ENCODE data around the gene FOXJ3.

Gene FOXJ3

DNA sequence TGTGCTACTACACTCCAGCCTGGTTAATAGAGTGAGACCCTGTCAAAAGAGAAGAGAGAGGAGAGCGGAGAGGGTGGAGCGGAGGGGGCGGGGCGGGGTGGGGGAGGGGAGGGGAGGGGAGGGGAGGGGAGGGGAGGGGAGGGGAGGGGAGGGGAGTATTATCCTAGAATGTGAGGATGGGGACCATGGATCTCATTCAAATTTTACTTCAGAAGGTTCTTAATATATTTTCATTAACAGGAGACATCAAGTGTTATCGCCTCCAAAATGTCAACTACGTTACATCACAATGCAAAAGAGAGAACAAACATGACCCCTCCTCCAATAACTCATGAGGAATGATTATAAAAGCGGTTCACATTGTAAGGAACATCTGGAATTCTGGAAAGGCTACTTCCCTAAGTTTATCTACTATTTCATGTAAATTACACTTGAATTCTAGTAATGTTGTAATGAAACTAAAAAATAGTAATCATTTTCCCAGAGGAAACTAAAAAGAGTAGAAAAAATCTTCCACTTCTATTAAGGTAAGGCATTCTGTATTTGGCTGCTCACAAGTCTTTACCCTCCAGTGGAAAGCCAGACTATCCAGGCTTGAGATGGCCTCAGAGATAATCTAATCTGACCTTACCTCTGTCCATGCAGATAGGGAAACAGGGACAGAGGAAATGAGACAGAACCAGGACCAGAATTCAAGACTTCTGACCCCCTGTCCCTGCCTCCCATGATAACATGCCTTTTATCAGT lies 151.7 kb downstream of the FOXJ3 start:
- no peak for DNase-seq

DNA sequence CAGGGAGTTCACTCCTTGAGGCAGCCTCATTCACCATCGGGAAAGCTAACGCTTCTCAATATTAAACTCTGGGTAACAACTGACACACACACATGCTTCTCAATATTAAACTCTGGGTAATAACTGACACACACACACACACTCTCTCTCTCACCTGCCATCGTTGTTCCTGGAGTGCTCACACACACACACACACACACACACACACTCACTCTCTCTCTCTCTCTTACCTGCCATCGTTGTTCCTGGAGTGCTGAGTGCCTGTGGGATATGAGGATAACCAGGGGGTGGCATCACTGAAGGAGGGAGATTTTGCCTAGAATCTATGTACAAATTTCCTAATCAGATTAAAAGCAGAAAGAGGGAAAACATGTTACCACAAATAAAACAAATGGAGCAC lies 153.3 kb downstream of the FOXJ3 start:
- no peak for DNase-seq

DNA sequence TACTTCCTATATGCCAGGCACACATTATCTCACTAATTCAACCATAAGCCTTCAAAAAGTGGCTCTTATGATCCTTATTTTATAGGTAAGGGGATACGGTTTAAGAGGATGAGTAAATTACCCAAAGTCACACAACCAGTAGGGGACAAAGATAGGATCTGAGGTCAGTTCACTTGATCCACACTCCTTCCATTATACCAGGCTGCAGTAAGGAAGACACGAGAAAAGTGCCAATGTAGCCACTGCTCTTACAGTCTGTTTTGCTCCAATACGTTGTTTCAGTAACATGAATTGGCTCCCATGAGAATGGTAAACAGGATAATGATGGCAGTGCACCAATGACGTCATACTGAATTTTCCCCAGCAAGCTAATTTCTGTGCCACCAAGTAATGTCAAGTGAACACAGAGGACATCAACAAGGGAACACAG lies 155.1 kb downstream of the FOXJ3 start:
- DNase-seq = no peak

DNA sequence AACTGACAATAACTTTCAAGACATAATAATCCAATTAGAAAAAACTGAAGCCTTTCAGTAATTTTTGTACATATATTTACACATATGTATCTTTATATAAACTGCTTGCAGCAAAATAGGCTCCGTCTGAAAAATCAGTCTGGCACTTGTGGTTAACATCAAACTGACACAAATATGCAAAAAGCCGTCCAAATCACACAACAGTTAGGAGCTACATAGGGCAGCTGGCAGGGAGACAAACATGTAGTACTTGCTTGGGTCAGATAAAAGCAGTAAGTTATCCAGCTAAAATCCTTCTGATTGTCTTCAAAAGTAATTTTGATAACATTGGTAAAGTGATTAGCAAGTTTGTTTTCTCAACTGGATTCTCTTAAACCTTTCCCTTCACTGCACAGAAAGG lies 155.8 kb downstream of the FOXJ3 start:
- no peak for DNase-seq

DNA sequence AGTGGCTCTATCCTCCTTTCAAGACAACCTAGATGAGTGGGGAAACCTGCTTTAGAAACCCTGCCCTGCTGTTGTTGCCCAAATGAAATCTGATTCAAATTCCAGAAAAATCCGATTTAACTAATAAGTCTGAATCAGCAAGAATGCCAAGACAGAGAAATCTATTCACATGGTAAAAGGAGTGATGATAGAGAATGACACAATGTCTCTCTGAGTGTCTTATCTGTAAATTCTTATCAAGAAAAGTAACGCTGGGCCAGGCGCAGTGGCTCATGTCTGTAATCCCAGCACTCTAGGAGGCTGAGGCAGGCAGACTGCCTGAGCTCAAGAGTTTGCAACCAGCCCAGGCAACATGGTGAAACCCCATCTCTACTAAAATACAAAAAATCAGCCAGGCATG lies 156.8 kb downstream of the FOXJ3 start:
- no peak for DNase-seq

DNA sequence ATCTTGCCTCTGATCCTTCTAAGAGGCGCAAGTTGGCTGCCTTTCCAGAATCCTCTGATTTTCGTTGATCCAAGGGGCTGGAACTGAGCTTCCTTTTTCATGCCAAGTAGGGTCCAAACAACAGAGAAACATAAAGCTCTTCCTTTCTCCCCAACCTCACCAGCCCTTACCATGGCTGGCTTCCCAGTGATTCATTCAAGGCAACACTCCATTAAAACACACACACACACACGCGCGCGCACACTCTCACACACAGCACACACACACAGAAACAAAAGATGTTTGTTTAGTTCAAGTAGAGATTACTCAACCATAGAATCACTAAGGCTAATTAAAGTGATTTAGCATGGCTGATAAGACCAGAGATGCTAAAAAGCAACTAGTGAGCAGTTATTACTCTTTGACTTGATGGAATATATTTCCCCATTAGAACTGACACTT lies 157.5 kb downstream of the FOXJ3 start:
- no peak for DNase-seq

DNA sequence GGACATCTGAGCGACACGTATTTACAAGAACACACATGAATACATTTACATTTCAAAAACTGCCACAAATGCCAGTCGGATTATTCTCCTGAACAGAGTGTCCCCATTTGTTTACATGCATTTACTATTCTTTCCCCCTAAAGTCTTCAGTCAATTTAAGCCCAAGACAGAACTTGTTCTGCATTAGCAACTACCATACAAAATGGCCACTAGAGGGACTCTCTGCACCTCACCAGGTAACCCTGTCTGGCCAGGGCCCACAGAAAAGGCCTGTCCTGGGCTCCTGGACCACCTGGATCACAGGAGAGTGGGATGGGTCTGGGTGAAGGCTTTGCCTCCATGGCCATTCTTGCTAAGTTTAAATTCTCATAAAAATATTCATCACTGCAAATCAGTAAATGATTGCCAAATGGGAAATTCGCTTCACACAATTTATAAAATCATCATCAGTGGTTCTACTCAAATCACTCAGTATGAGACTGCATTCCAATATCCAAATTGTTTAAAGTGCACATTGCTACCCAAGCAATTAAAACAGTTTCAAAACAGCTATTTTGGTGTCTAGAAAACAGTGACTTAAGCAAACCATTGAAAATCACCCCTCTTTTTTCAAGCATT lies 158.0 kb downstream of the FOXJ3 start:
- DNase-seq = no peak

DNA sequence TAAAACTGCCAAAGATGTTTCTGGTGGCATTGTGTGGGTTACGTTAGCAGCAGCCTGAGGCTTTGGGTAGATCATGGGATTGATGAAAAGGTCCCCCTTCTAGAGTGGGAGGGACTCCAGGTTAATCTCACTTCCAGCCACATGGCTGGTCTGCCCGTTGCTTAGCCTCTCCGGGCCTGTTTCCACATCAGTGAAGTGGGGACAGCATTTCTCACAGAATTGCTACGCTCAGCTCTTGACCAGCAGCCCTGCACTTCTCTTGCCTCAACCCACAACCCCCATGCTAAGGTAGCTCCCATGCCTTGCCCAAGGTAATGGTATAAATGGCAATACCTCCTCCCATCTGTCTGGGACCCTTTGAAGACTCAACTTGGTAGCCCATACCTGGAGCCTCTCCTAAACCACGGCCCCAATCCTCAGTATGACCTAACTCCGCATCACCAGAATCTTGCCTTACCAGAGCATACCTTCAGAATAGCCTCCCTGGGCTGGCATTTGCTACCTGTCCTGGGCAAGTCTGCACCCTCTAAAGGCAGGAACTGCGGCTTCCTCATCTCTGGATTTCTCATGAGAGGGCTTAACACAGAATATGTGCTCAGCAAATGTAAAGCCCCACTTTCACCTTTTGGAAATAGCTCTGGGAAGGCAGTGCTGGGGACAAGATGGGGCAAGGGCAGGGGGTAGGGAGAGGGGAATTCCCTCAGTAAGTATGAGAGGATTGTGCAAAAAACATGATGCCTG lies 159.6 kb downstream of the FOXJ3 start:
- DNase-seq = no peak

DNA sequence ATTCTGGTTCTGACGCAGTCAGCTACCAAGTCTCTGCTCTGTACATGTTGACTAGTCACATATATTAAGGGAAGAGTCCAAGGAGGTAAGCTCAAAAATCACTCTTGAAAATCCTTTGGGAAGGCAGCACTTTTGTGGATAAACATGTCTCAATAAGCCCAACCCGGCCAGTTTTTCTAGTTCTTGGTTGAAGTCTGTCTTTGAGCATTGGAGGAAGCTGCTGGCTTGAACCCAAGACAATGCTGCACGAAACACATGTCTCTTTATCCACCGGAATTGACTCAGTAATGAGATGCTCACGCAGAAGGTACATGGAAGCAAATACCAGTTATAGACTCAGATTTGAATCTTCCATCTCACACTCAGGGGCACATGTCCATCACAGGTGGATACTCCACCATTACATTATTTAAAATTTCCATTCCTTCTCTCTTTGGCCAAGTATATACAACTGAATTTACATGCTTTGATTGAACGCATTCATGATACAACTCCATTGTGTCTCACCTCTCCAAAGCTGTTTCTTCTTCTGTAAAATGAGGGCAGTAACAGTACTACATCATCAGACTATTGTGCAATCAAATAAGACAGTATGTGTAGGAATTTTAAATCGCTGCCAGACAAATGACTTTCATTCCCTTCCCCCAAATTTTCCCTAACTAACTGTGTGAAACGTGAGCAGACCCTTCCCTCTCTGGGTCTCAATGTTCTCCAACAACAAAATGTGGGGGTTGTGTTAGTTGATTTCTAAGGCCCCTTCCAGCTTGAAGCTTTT lies 160.9 kb downstream of the FOXJ3 start:
- no peak for DNase-seq

DNA sequence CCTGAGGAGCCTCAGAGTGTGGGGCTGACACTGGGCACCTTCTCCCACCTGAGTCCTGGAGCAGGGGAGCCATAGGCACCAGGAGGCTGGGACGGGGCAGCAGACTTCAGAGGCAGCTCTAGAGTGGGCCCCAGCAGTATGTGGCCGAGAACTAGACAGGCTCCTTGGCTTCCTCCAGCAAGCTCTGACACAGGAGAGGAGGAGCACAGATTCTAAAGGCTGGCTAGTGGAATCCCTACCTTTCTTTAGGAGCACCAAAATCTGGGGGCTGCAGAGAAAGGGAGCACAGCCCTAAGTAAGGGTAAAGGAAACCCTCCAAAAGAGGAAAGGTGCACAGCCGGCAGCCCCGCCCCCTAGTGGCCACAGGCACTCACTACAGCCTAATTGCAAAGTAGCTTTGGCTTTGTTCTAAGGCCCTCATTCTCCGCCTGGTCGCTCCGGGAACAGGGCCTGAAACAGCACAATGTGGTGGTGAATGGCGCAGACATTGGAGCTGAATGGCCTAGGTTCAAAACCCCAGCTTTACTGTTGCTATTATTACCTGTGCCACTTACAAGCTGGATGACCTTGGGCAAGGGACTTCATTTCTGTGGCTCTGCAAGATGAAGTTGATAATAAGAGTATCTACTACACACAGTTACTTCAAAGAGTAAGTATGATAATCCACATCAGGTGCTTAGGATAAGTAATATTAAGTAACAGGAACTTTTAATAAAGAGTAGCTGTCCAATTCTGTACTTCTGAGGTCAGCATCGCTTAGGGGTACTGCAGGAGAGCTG lies 161.7 kb downstream of the FOXJ3 start:
- DNase-seq = peak; percentile 46

DNA sequence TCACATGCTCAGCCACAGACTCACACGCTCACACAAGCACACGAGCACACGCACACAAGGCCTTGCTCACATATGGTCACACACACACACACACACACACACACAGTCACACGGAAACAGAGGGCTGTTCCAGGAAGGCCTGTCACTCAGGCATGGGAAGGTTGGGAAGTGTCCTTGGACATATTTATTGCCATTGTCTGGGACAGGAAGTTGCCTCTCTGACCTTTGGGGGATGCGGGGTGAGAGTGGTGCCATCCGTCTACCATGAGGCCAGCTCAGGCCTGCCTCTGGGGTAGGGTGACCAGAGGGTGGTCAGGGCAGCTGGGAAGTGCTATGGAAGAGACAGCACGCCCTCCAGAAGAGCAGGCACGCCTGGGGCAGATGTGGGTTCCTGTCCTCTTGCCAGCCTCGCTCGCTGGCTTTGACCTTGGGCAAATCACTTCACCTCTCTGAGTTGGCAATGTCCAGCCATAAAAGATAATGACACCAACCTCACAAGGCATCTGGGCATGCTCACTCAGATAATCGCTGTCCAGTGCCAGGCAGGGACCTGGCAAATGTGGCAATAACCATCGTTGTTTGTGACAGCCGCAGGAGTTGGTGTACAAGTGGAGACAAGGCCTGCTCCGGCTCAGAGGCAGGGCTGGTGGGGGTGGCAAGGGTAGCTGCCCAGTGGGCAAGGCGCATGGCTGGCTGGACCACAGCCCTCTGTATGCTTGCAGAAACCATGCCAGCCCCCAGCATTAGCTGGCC lies 162.5 kb downstream of the FOXJ3 start:
- DNase-seq = no peak

DNA sequence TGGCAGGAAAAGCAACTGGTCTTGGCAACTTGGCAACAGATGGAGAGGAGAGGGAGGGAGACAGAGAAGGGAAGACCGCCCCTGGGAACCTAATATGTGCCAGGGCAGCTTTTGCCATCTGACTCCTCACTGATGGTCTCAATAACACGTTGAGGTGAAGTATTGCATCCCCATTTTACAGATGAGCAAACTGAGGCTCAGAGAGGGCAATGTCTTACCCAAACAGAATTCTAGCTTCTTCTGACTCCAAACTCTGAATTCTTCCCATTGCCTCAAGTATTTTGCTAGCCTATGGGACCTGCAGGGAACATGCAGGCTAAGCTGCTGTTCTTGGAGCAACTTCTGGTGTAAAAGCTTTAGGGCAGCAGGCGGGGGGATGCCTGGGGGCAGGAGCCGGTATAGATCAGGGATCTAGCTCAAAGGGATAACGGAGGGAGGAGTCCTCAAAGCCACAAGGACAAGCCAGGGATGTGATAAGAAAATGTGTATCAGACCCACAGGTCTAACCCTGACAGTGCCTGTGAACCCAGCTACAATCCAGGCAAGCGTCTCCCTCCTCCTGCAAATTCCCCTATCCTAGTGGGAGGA lies 163.3 kb downstream of the FOXJ3 start:
- no peak for DNase-seq

DNA sequence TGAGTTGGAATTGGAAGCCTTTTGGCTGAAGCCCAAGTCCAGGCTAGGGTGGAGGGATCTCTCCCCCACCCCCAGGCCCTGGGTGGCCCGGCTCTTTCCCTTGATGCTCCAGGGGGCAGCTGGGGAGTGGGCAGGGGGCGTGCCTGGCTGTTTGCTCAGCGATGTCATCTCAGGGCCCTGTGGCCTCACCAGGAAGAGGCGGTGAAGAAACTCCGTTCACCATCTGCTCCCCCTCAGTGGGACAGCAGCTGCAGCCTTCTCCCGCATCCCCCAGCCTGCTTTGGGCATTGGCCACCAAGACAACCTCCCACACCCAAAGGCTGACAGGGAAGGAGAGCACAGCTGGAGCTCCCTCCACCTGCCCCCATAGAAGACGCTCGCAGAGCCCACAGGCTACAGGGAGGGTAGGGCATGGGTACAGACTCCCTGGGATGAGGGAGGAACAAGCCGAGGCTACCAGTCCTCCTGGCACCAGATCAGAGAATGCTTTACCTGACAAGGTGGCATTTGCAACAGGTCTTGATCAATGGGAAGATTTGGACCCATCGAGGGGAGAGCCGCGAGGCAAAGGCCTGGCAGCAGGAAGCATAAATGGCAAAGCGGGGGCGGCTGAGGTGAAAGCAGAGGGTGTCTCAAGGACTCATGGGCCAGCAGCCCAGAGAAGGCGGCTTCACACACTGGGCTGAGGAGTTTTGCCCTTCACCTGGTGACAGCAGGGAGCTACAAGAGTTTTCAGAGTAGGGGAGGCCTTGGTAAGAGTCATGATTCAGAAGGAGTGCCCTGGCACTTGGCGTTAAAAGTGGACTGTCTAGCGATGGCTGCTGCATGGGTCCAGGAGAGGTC lies 164.0 kb downstream of the FOXJ3 start:
- no peak for DNase-seq

DNA sequence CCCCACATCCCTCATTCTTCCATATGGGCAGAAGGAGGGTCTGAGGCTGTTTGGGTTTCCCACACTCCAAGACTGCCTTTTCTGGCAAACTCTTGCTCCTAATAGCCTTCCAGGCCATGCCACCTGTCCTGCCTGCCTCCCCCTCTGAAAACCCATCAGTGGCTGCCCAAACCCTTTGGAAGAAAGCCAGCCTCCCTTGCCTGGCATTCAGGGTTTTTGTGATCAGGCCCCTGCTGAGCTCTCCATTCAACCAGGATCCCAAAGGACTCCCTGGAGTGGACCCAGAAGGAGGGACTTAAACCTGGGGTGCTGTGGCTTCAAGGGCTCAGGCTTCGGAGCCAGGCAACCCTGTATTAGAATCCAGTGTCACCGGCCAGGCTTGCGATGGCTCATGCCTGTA lies 166.3 kb downstream of the FOXJ3 start:
- DNase-seq = no peak

DNA sequence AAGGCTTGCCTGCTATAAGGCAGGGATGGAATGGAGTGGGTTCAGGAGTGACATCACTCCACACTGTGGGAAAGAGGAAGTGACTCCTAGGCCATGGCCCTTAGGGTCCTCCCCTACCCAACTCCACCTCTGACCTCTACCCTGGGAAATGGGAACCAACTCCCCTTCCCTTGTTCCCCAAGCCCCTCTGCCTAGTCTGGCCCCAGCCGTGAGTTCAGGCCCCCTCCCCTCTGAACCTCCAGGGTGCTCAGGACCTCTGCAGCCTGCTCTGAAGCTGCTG lies 166.7 kb downstream of the FOXJ3 start:
- no peak for DNase-seq

DNA sequence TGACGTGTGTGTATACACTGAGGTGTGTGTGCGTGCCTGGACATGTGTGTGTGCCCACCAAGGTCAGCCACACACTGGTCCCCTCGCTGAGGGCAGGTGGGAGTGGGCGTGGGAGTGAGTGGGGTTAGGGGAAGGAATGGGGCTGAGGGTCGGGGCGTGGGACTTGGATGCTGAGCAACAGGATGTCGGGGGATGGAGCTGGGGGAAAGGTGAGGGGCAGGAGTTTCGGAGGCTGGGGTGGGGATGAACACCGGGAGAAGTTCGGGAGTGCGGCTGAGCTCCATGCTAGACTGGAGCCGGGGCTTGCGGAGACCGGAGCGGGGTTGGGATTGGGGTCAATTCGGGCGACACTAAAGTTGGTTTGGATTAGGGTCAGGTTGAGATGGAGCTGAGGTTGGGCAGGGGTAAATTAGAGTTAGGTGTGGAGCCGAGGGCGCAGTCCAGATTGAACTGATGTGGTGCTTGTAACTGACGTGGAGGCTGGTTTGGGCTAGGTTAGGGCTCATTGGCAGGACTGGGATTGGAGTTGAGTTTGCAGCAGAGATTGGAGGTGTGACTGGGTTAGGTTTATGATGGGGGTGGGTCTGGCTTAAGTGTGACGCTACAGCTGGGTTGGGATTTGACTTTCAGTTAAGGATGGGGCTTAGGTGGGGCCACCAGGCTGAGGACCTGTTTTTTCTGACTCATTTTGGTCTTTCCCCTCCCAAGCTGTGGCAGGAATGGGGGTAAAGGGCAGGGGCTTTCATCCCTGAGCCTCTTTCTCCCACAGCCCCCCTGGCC lies 167.2 kb downstream of the FOXJ3 start:
- DNase-seq = no peak

DNA sequence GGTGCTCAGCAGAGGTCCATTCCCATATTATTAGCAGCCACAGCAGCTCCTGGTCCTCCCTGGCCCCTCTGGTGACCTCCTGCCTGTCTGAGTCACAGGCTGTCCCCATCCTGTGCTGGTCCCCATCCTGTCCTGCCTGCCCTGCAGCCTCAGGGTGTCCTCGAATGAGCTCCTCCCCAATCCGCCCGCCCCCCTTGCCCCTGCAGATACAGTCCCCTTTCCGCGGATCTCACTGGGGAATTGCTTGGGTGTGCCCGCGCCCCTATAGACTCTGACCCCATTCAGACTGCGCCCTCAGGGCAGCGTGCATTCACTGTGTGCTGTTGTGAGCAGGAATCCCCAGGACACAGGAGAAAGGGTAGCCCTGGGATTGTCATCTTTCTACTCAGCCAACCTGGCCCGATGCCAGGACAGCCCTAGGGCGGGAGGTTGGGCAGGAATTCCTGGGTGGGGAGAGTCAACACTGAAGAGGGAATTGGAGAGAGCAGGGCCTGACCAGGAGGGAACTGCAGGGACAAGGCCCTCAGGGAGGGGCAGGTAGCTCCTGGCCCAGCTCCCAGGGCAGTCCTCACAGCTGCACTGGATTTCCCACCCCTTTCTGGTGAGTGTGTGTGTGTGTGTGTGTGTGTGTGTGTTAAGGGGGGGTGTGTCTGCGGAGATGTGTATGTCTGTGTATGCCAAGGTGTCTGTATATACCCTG lies 169.4 kb downstream of the FOXJ3 start:
- no peak for DNase-seq

DNA sequence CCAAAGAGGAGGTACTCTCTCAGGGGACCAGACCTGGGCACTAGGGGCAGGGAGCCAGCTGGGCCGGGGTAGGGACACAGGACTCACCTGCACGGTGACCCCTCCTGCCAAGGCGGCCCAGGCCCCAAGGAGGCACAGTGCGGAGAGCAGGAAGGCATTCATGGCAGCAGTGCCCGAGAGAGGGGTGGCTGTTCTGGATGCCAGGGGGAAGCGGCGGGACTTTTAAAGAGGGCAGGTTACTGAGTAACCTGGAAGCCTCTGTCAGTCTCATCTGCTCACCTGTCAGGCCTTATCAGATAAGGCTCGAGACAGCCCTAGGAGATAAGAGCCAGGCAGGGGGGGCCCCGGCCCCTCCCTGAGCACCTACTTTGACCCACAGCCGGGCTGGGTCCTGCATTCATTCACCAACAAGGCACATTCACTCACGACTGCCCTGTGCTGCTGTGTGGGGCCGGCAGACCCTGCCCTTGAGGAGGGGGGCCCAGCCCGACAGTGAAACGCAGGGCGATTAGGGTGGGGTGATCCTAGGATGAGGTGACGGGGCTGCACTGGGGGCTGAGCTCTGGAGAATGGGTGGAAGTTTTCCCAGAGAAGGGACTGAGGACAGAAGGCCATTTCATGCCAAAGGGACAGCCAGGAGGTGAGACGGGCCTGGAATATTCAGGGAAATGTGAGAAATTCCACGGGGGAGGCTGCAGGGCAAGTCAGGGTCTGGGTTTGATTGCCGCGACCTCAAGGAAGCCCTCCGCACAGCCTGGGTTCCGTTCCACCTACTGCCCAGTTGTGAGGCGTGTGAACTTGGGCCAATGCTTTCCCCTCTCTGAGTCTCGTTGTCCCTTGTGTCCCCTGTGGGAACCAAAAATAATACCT lies 170.2 kb downstream of the FOXJ3 start, which contains the start of gene GUCA2A:
GUCA2A (minus strand) TSS at position 195 of the 870 bp plus-strand sequence; CDS start at position 162, 33 bp downstream.
- no peak for DNase-seq
